ENCODE results near the gene TNNT3.

DNA sequence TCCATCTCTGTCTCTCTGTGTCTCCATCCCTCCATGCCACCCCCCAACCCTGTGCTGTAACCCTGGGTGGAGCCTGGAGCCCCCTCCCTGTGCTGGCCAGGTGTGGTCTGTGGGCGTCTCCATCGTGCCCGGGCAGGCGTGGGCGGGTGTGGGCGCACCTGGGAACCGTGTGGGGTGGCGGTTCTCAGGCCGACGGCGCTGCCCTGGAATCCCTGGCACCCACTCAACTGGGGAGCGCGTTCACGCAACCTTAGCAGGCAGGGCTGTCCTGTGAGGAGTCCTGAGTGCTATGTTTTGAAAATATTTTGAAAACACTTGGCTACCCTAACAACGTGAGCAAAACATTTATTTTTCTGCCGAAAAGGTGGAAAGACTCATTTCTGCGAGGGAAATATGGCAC is 4.7 kb downstream of the TNNT3 start:
- TF ChIP-seq EP300 (IDR thresholded peaks at IDR 0.05; ENCODE audit: low read depth) (no peak), POLR2A (IDR thresholded peaks at IDR 0.05) (no peak), POLR2AphosphoS5 (IDR thresholded peaks at IDR 0.05) (no peak)
- TF ChIP-seq, protein P1, sequence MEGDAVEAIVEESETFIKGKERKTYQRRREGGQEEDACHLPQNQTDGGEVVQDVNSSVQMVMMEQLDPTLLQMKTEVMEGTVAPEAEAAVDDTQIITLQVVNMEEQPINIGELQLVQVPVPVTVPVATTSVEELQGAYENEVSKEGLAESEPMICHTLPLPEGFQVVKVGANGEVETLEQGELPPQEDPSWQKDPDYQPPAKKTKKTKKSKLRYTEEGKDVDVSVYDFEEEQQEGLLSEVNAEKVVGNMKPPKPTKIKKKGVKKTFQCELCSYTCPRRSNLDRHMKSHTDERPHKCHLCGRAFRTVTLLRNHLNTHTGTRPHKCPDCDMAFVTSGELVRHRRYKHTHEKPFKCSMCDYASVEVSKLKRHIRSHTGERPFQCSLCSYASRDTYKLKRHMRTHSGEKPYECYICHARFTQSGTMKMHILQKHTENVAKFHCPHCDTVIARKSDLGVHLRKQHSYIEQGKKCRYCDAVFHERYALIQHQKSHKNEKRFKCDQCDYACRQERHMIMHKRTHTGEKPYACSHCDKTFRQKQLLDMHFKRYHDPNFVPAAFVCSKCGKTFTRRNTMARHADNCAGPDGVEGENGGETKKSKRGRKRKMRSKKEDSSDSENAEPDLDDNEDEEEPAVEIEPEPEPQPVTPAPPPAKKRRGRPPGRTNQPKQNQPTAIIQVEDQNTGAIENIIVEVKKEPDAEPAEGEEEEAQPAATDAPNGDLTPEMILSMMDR (IDR thresholded peaks at IDR 0.05) = no peak
